Upper lobe of left lung (tissue), 4 donors: ENCODE results near the gene PLEKHA4.

Source experiments
- CTCF ChIP-seq, 6 experiments: fragments of 450-650 bp in 4 of 6; fragments of 200-600 bp in 2 of 6; sonication (generic) in 2 of 6; IDR thresholded peaks; one replicate each; pipeline ENCODE4 v1.5.1; 2016 to 2019; ENCODE audit warnings: antibody characterized with exemption in 6 of 6
- POLR2A ChIP-seq, 4 donors: fragments of 450-650 bp; IDR thresholded peaks; one replicate each; pipeline ENCODE4 v1.5.1; 2016 to 2017; ENCODE audit warnings: antibody characterized with exemption in 4 of 4, mild to moderate bottlenecking in 2 of 4
- POLR2AphosphoS5 ChIP-seq, 2 donors: sonication (generic); formaldehyde crosslinking; IDR thresholded peaks; one replicate each; pipeline ENCODE4 v1.5.1; 2017; ENCODE audit warnings: antibody characterized with exemption in 2 of 2

- TF ChIP-seq CTCF (IDR thresholded peaks at IDR 0.05), result no peak
- no peak for TF ChIP-seq POLR2A (IDR thresholded peaks at IDR 0.05)
- no peak for TF ChIP-seq POLR2AphosphoS5 (IDR thresholded peaks at IDR 0.05)
Measured at GRCh38 chr19:48794291-48794690, 74.1 kb downstream of the PLEKHA4 start.
